Thyroid gland (tissue), 4 donors: ENCODE measurements around the gene CDC42SE2. TPM values are rescaled to one million over a fixed set of nuclear protein-coding genes. Genes with fewer than 3 reads are reported as not detected.
"Not testable (repeated sequence)": the region's sequence is repeated elsewhere in the genome, so short reads cannot be mapped to it uniquely, and the experiment has no call there.

Experiments
- DNase-seq, 2 donors: peaks; one replicate each; pipeline ENCODE4 v3.0.0-alpha.2; 2019
- H3K27ac ChIP-seq, 3 donors: fragments of 200-600 bp; sonication (generic); 1 replicate in 2 of 3; 2 replicates in 1 of 3; pipeline ENCODE4 v1.5.1; 2016 to 2019; ENCODE audit warnings: mild to moderate bottlenecking in 1 of 3, moderate library complexity in 1 of 3
- H3K27me3 ChIP-seq: fragments of 200-600 bp; sonication (generic); one replicate; pipeline ENCODE4 v1.5.1; 2019
- H3K36me3 ChIP-seq, 2 donors: fragments of 200-600 bp; sonication (generic); one replicate each; pipeline ENCODE4 v1.5.1; 2016 to 2019
- H3K4me1 ChIP-seq, 2 donors: fragments of 200-600 bp; sonication (generic); one replicate each; pipeline ENCODE4 v1.5.1; 2017 to 2019
- H3K4me3 ChIP-seq, 3 donors: fragments of 200-600 bp; sonication (generic); replicated peaks in 1 of 3; 1 replicate in 2 of 3; 2 replicates in 1 of 3; pipeline ENCODE4 v1.5.1; 2016; ENCODE audit warnings: mild to moderate bottlenecking in 1 of 3
- H3K9me3 ChIP-seq: fragments of 200-600 bp; sonication (generic); one replicate; pipeline ENCODE4 v1.5.1; 2017
- POLR2A ChIP-seq, 2 donors: fragments of 450-650 bp; IDR thresholded peaks; one replicate each; pipeline ENCODE4 v1.6.1; 2017; ENCODE audit warnings: antibody characterized with exemption in 2 of 2, mild to moderate bottlenecking in 2 of 2, moderate library complexity in 1 of 2
- WGBS, 2 donors: methylation state at CpG; one replicate each; pipeline ENCODE4 v1.1.5; 2017; 5-methylcytosine and 5-hydroxymethylcytosine counted together
- intact Hi-C: fragments of 100-400 bp; cut with DNase I; formaldehyde crosslinking; loops from one replicate; pipeline ENCODE4 v1.15.1; 2023
- total RNA-seq, 4 donors: library from RNA; depleted of rRNA; stranded (reverse); fragments of >200 nt; gene quantifications; one replicate each; pipeline ENCODE4 v1.2.3, GENCODE V29; 2016
- TF ChIP-seq, protein P1 (sequence below), 6 experiments: fragments of 200-600 bp in 3 of 6; fragments of 450-650 bp in 3 of 6; sonication (generic) in 3 of 6; IDR thresholded peaks; one replicate each; pipeline ENCODE4 v1.5.1; 2016 to 2019; ENCODE audit warnings: antibody characterized with exemption in 6 of 6, mild to moderate bottlenecking in 2 of 6, inconsistent platforms in 1 of 6, moderate library complexity in 1 of 6

CDC42SE2 gene
- total RNA-seq, 4 donors from 2014 or later, result 74.9 to 92.5 (median 83.8) TPM

DNA sequence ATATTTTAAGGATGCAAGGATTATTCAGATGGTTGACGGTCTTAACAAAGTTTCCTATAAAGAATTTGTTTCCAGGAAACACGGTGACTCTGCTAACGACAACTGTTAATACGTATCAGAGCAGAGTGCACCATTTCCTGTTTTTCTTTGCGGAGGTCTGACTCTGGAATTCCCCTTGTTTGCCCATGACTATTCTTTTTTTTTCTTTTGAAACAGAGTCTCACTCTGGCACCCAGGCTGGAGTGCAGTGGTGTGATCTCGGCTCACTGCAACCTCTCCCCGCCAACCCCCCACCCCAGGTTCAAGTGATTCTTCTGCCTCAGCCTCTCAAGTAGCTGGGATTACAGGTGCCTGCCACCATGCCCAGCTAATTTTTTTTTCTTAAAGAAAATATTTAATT, 115.9 kb downstream of the CDC42SE2 start:
- Histone ChIP-seq H3K4me3 (no peak overlapping the region), H3K27ac (peak overlapping the region; percentile 63 to 74 (median 73)), H3K9me3 (no peaks in the 10 kb centered on the region), H3K36me3 (no peaks in the 10 kb centered on the region), H3K4me1 (peaks cover 52 to 65% of the 10 kb centered on the region in 2 donors), H3K27me3 (no peaks in the 10 kb centered on the region)
- TF ChIP-seq POLR2A (IDR thresholded peaks at IDR 0.05), result no peak
- TF ChIP-seq, protein P1, sequence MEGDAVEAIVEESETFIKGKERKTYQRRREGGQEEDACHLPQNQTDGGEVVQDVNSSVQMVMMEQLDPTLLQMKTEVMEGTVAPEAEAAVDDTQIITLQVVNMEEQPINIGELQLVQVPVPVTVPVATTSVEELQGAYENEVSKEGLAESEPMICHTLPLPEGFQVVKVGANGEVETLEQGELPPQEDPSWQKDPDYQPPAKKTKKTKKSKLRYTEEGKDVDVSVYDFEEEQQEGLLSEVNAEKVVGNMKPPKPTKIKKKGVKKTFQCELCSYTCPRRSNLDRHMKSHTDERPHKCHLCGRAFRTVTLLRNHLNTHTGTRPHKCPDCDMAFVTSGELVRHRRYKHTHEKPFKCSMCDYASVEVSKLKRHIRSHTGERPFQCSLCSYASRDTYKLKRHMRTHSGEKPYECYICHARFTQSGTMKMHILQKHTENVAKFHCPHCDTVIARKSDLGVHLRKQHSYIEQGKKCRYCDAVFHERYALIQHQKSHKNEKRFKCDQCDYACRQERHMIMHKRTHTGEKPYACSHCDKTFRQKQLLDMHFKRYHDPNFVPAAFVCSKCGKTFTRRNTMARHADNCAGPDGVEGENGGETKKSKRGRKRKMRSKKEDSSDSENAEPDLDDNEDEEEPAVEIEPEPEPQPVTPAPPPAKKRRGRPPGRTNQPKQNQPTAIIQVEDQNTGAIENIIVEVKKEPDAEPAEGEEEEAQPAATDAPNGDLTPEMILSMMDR (IDR thresholded peaks at IDR 0.05), result no peak
- DNase-seq, result peak in 1 of 2 donors; percentile 22
- intact Hi-C loops, result no loop called here
- 63 to 66% methylated on average over 7 of the region's 7 CpGs for WGBS, 2 donors

DNA sequence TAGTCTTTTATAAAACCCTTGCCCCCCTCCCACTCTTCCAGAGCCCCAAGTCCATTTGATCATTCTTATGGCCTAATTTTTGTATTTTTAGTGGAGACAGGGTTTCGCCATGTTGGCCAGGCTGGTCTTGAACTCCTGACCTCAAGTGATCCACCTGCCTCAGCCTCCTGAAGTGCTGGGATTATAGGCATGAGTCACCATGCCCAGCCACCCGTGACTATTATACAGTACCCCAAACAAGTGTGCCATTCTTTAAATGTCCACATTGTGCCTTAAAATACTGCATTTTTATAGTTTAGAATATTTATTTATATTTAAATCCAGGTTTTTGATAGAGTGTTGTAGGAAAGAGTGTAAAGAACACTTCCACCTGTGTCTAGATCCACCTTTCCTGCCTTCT, 116.4 kb downstream of the CDC42SE2 start:
- DNase-seq, intact Hi-C loops, H3K4me3 ChIP-seq, H3K27me3 ChIP-seq, H3K36me3 ChIP-seq, H3K9me3 ChIP-seq: not testable (repeated sequence)
- 75 to 85% methylated on average over 2 of the region's 2 CpGs for WGBS, 2 donors
- Histone ChIP-seq H3K4me1 (peaks cover 54 to 65% of the 10 kb centered on the region in 2 donors), H3K27ac (peak overlapping the region; percentile 51 to 74 (median 73))

DNA sequence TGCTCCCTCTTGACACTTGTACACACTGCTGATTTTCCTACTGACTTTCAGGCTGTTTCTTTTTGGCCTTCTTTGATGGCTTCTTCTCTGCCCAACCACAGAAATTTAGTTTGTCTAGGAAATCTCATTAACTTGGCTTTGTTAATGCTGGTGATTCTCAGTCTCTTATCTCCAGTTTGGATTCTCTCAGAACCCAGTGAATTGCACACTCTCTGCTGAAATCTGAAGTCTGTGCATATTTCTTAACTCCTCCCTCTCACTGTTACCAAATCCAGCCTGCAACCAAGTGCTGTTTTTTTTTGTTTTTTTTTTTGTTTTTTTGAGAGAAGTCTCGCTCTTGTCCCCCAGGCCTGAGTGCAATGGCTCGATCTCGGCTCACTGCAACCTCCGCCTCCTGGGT, 117.2 kb downstream of the CDC42SE2 start:
- no peak for DNase-seq
- WGBS, 2 donors, result 66 to 85% methylated on average over 4 of the region's 4 CpGs
- Histone ChIP-seq H3K4me3 (no peak overlapping the region), H3K27ac (peak overlapping the region; percentile 60 to 90 (median 73)), H3K4me1 (peaks cover 61 to 66% of the 10 kb centered on the region in 2 donors), H3K9me3 (no peaks in the 10 kb centered on the region), H3K36me3 (no peaks in the 10 kb centered on the region), H3K27me3 (no peaks in the 10 kb centered on the region)
- intact Hi-C loops, result no loop called here
- TF ChIP-seq POLR2A (IDR thresholded peaks at IDR 0.05), result no peak
- TF ChIP-seq, protein P1 (IDR thresholded peaks at IDR 0.05), result no peak

DNA sequence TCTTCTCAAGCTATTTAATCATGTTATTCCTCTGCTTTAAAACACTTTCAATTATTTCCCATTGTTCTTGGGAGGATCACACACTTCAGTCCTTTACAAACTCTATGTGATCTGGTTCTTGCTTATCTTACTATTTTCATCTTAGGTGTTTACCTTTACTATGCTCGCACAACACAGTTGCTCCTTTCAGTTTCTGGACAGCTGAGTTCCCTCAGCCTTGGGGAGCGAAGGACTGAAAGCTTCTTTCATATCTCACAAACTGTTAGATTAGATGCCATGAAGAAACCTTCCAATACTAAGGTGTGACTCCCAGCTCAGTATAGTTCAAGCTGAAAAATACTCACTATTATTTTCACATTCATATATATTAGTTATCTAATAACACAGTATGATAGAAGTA, 117.9 kb downstream of the CDC42SE2 start:
- intact Hi-C loops, result no loop called here
- 82 to 90% methylated on average over 2 of the region's 2 CpGs for WGBS, 2 donors
- no peaks in the 10 kb centered on the region for H3K9me3 ChIP-seq
- H3K27ac ChIP-seq, result peak overlapping the region; percentile 49 to 90 (median 60)
- no peak overlapping the region for H3K4me3 ChIP-seq
- H3K36me3 ChIP-seq, result no peaks in the 10 kb centered on the region
- H3K27me3 ChIP-seq, result no peaks in the 10 kb centered on the region
- peaks cover 68 to 73% of the 10 kb centered on the region in 2 donors for H3K4me1 ChIP-seq
- TF ChIP-seq, protein P1 (IDR thresholded peaks at IDR 0.05), result no peak
- no peak for TF ChIP-seq POLR2A (IDR thresholded peaks at IDR 0.05)
- no peak for DNase-seq

DNA sequence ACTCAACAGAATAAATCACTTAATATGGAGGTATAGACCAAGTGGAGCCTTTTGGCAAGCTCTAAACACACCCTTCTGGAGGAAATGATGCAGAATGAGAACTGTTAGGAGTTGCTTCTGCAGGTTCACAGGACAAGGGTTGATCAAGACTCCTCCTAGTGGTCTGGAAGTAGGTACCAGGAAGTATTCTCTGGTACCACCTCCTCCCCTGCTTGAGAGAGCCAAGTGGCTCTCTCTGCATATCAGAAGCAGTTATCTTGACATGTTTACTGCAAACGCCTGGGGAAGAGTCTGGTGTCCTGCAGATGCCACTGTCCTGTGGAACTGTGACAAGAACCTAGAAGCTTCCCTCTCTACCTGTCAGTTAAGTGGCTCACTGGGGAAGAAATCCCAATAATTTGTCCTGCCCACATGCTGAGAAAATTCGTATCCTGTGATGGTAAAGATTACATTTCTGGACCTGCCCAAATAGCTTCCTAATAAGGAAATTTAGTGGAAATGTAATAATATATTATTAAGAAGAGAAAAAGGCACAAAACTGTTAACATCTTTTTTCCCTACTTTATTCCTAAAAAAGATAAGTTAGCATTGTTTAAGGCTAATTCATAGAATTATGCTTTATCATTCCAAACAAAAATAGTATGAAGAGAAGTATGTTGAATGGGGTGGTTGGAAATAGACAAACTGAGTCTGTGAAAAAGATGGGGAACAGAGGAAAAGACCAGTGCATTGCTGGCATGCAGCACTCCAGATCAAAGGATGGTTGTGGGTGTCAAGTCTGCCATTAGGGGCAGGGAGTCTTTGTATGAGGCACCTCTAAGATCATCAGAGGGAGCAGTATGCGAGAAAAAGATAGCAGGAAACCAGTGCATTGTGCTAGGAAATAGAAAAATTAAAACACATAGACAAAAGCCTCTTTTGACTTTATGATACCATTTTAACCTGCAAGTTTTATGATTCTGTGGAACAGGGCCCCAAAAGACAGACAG, 118.8 kb downstream of the CDC42SE2 start:
- peak; percentile 36 to 41 for DNase-seq
- intact Hi-C loops, result no loop called here
- H3K27me3 ChIP-seq, result no peaks in the 10 kb centered on the region
- no peaks in the 10 kb centered on the region for H3K9me3 ChIP-seq
- H3K36me3 ChIP-seq, result no peaks in the 10 kb centered on the region
- peak overlapping the region; percentile 47 to 90 (median 49) for H3K27ac ChIP-seq
- WGBS, 2 donors, result 57 to 60% methylated on average over 3 of the region's 3 CpGs
- H3K4me3 ChIP-seq, result no peak overlapping the region
- H3K4me1 ChIP-seq, result peaks cover 77 to 81% of the 10 kb centered on the region in 2 donors
- no peak for TF ChIP-seq POLR2A (IDR thresholded peaks at IDR 0.05)
- TF ChIP-seq, protein P1 (IDR thresholded peaks at IDR 0.05), result peak in 5 of 6 experiments; percentile 33 to 70 (median 60)
